Panc1 (cell line): ENCODE results near the gene DAZAP1.

Experiments used
- POLR2AphosphoS5 ChIP-seq: IDR thresholded peaks from 2 replicates; pipeline ENCODE4 v1.6.1; 2012; ENCODE audit warnings: mild to moderate bottlenecking, low read depth, low read length, moderate library complexity
- TF ChIP-seq, protein P1 (sequence below): fragments of 450-650 bp; IDR thresholded peaks from 2 replicates; pipeline ENCODE4 v1.5.1; 2017; ENCODE audit warnings: mild to moderate bottlenecking

DNA sequence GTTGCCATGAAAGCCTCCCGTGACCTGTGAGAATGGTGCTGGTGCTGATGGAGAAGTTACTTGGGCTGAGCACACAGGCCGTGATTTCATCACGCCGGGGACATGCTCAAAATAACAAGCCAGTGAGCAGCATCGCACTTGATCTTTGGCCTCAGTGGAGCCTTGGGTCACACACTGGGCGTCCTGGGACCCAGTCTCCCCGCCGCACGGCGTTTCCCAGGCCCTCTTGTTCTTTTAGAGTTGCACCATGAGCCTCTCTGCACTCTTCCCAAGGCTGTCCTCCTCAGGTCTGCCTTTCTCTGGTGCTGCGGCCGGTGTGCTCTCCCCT is 33.2 kb upstream of the DAZAP1 start:
- TF ChIP-seq, protein P1, sequence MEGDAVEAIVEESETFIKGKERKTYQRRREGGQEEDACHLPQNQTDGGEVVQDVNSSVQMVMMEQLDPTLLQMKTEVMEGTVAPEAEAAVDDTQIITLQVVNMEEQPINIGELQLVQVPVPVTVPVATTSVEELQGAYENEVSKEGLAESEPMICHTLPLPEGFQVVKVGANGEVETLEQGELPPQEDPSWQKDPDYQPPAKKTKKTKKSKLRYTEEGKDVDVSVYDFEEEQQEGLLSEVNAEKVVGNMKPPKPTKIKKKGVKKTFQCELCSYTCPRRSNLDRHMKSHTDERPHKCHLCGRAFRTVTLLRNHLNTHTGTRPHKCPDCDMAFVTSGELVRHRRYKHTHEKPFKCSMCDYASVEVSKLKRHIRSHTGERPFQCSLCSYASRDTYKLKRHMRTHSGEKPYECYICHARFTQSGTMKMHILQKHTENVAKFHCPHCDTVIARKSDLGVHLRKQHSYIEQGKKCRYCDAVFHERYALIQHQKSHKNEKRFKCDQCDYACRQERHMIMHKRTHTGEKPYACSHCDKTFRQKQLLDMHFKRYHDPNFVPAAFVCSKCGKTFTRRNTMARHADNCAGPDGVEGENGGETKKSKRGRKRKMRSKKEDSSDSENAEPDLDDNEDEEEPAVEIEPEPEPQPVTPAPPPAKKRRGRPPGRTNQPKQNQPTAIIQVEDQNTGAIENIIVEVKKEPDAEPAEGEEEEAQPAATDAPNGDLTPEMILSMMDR: no peak
- no peak for TF ChIP-seq POLR2AphosphoS5
